ENCODE data around the gene TNFRSF8.

Gene TNFRSF8

DNA sequence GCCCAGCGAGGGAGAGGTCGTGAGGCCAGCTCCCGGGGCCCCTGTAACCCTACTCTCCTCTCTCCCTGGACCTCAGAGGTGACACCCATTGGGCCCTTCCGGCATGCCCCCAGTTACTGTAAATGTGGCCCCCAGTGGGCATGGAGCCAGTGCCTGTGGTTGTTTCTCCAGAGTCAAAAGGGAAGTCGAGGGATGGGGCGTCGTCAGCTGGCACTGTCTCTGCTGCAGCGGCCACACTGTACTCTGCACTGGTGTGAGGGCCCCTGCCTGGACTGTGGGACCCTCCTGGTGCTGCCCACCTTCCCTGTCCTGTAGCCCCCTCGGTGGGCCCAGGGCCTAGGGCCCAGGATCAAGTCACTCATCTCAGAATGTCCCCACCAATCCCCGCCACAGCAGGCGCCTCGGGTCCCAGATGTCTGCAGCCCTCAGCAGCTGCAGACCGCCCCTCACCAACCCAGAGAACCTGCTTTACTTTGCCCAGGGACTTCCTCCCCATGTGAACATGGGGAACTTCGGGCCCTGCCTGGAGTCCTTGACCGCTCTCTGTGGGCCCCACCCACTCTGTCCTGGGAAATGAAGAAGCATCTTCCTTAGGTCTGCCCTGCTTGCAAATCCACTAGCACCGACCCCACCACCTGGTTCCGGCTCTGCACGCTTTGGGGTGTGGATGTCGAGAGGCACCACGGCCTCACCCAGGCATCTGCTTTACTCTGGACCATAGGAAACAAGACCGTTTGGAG is 80.0 kb downstream of the TNFRSF8 start:
- no peak for DNase-seq (ENCODE audit: low read depth)

DNA sequence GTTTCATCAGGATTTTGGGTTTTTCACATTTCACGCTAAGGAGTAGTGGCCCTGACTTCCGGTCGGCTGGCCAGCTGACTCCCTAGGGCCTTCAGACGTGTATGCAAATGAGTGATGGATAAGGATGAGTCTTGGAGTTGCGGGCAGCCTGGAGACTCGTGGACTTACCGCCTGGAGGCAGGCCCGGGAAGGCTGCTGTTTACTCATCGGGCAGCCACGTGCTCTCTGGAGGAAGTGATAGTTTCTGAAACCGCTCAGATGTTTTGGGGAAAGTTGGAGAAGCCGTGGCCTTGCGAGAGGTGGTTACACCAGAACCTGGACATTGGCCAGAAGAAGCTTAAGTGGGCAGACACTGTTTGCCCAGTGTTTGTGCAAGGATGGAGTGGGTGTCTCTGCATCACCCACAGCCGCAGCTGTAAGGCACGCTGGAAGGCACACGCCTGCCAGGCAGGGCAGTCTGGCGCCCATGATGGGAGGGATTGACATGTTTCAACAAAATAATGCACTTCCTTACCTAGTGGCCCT is 80.6 kb downstream of the TNFRSF8 start:
- DNase-seq (ENCODE audit: low read depth): no peak

DNA sequence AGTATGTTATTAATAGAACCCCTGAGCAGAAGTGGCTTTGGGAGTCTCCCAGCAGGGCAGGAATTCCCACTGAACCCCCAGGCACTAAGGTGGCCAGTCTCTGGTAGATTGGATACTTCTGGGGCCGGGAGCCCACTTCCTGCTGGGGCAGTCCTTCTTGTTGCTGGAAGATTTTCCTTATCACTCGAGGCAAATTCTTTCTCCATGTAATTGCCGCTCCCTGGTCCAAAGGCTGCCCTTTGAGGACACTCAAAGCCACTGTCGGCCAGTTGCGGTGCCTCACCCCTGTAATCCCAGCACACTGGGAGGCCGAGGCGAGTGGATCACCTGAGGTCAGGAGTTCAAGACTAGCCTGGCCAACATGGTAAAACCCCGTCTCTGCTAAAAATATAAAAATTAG is 81.1 kb downstream of the TNFRSF8 start:
- DNase-seq (ENCODE audit: low read depth): no peak

DNA sequence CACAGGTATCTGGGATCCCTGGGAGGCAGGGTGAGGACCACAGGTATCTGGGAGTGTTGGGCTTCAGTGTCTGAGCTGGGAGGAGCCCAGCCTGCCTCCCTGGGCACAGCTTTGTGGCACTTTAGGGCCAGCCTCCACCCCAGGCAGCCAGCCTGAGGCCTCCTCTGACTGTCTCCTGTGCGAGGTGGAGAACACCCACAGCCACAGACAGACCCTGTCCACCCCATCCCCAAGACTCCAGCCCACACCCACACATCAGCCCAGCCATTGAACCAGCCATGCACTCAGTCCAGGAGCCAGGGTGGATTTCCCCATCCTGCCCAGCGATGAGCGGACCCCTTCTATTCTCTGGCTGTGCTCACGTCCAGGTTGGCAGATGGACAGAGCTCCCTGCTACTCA is 81.9 kb downstream of the TNFRSF8 start:
- no peak for DNase-seq (ENCODE audit: low read depth)

DNA sequence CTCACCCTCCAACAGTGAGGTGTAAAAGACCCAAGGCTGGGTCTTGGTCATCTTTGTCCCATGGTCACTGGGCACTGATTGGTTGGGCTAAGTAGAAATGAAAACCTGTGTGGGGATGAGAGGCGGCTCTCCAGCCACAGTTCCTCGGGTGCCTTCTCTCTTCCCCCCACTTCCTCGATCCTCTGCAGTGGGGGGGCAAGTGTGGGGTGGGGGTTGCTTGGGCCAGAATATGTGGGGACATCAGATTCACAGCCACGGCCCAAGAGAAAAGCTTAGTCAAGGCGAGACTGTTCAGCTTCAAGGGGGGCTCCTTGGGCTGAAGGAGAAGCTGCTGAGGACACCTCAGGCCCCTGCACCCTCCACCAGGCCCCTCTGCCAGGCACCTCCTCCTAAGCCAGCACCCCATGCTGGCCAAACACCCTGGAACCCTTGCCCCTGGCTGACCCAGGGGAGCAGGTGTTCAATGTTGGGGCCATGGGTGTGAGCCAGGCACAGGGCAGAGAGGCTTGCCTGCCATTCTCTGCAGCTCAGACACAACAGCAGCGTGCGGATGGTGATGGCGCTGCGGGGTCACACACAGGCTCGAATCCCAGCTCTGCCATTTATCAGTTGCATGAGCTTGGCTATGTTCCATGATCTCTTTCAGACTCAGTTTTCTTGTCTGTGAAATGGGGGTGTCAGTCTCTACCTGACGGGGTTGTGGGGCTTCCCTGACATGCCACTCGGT is 82.7 kb downstream of the TNFRSF8 start:
- no peak for DNase-seq (ENCODE audit: low read depth)

DNA sequence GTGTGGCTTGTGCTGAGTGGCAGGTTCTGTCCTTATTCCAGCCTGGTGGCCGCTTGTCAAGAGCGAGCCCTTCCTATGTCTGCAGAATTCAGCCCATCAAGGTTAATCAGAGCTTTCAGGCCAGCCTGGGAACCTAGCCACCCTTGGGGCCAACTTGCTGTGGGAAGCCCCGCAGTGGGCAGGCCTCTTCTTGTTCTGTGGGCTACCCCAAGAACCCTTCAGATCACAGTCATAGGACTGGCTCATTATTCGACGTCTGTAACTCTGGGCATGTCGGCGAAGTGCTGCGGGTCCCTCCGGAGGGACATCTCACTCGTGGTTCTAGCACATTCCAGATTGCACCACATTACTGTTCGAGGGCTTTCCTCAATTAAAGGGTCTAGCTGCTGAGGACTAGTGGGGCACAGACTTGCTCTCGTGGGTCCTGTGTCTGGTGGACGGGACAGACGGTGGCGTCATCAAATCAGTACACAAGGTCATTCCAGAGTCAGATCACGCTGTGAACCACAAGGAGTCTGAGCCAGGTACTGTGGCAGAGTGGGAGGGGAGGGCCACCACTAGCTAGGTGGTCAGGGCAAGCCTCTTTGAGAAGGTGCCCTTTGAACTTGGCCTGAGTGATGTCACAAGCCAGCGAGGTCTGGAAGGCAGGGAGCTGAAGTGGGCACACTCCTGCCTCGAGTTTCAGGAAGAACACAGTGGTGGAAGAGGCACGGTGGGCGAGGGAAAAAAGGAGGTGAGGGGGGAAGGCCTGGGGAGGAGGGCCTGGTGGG is 83.4 kb downstream of the TNFRSF8 start:
- DNase-seq (ENCODE audit: low read depth): no peak

DNA sequence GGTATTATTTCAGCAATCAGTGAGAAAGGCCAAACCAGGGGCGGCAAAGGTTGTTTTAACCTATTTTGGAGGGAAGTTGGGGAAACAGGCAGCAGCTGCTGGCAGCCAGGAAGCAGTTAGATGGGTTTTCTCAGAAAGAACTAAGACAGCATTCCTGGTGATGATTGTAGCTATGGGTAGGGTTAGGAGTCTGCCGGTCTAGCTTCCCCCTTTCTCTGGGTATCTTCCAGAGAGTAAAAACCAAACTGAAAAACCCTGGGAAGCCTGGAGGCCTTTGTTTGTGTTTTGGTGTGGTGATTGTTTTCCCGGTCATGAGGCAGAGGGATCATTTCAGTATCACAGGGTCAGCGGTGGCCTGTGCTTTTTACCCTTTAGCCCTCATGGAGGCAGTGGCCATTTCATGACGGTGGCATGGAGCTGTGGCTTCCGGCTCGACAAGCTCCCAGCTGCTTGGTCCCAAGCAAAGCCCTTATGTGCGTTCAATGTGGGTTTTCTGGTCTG is 84.1 kb downstream of the TNFRSF8 start:
- no peak for DNase-seq (ENCODE audit: low read depth)

DNA sequence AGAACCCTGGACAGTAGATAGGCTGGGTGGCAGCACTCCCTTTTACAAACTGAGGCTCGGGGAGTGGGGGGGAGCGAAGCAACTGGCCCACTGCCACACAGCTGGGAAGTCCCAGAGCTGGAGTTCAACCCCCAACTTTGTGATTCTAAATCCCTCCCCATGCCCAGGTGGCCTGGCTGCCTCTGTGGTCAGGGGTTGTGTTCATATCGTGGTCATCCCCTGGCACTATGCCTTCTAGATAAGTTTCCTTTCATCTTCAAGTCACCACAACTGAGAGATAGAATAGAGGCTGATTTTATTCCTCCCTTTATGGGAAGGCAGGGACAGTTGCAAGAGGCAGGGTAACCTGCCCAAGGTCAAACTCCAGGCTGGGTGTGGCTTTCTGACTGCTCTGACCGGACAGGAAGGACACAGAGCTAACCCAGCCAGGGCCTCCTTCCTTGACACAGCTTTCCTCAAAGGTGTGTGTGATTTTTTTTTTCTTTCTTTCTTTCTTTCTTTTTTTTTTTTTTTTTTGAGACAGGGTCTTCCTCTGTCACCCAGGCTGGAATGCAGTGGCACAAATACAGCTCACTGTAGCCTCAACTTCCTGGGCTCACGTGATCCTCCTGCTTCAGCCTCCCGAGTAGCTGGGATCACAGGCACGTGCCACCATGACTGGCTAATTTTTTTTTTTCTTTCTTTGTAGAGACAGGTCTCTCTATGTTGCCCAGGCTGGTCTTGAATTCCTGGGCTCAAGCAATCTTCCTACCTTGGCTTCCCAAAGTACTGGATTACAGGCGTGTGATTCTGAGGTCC is 85.3 kb downstream of the TNFRSF8 start:
- no peak for DNase-seq (ENCODE audit: low read depth)

DNA sequence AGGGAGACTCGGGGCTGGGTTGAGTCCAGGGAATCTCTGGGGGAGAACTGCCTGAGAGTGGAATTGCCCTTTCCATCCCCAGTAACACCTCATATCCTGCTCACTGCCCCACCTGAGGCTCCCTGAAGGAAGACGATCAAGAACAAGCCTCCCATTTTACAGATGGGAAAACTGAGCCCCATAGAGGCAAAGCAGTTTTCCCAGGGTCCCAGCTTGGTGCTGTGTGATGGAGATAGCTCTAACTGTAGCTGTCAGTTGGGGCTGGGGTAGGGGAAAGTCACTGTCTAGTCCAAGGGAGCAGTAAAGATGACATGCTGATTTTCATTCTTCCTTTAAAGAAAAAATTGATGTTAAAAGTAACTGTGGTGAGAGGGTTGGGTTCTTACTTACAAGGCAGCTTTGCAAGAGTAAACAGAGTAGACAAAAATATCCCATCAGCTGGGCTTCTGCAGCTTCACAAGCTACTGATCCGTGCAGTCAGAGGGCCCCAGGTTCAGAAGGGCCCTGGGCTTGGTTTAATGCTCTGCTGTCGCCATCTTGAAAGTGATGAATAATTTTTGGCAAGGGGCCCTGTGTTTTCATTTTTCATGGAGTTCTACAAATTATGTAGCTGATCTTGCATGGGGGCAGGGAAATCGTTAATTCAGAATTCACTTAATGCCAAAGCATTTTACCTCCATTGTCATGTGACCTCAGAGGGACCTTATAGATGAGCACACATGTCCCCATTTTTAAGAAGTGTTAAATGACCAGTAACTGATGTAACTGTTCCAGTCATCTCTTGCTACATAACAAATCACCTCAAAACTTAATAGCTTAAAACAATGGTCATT is 86.1 kb downstream of the TNFRSF8 start:
- DNase-seq (ENCODE audit: low read depth): no peak

DNA sequence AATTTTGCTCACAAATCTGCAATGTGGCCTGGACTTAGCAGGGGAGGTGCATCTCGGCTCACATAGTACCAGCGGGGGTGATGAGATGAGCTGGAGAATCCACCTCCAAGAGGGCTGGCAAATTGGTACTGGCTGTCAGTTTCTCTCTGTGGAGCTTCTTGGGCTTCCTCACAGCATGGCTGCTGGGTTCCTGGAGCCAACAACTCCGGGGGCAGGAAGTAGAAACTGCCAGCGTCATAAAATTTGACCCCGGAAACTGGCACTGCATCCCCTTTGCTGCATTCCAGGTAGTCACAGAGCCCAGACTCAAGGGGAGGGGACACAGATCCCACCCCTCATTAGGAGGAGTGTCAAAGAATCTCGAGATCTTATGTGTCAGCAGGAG is 86.7 kb downstream of the TNFRSF8 start:
- DNase-seq (ENCODE audit: low read depth): no peak

DNA sequence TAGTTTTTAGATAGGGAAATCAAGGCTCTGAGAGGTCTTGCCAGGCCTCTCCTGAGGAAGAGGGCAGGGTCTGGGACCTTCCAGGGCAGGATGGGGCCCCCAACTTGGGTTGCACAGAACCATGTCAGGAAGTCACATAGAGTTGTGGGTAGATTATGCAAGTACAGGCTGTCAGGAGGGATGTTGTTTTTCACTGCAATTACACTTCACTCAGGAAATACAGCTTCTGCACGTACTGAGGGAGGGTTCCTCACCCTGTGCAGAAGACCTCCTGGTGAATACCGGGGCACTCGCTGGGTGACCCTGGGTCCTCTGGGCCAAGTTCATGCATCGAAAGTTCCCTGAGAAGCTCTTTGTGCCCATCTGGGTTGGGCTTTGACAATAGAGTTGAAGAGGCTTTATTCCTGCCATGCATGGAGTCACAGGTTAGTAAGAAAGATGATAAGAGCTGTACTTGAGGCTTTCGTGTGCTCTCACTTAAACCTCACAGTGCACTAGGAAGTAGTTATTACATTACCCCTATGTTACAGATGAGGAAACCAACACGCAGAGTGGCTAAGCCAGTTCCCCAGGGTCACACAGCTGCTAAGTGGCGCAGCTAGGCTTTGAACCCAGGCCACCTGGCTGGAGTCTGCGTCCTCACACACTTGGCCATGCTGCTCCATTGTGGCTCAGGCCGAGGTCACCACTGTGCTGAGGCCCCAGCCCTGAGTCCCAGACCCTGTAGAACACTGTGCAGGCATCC is 87.5 kb downstream of the TNFRSF8 start:
- no peak for DNase-seq (ENCODE audit: low read depth)

DNA sequence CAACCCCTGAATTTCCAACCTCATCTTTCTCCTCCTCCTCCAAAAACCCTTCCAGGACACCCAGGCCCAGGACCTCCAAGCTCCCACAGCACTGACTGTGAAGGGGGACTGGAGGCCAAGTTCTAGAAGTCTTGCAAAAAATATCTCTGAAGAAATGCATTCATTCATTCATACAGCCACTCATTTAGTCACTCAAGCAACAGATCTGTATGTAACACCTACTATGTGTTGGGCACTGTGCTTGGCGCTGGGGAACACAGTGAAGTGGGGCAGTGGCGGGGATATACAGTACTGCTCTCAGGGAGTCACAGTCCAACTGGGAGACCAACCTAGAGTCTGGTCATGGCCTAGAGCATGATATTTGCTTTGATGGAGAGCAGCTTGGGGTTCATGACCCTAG is 88.4 kb downstream of the TNFRSF8 start:
- DNase-seq (ENCODE audit: low read depth): no peak

DNA sequence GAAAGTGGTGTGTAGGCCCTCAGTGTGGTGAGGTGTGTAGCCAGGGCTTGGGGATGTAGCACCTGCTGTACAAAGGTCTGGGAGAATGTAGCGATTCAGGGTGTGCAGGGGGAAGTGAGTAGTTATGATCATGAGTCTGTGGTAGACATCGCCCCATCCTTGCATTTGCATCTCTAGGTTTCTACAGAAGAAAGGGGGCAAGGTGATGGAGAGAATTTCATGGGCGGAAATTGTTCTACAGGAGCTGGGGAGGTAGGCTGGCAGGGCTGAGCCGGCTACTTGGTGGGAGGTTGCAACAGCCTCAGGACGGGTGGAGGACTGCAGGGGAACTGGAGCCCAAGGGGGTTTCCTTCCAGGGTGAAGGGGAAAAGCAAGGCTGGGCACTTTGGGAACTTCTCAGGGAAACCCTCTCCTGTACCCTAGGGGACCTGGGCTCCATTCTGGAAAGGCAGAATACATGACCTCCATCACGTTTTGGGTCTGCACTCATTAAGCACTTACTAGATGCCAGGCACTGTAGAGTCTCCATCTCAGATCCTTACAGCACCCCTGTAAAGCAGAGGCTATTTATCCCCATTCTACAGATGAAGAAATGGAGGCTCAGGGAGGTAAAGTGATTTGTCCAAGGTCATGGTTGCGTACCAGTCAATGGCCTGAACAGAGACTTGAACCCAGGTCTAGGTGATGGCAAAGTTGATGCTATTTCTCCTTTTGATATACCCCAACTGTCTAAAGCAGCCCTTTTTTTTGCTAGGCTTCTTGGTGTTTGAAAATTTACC is 89.2 kb downstream of the TNFRSF8 start:
- DNase-seq (ENCODE audit: low read depth): no peak

DNA sequence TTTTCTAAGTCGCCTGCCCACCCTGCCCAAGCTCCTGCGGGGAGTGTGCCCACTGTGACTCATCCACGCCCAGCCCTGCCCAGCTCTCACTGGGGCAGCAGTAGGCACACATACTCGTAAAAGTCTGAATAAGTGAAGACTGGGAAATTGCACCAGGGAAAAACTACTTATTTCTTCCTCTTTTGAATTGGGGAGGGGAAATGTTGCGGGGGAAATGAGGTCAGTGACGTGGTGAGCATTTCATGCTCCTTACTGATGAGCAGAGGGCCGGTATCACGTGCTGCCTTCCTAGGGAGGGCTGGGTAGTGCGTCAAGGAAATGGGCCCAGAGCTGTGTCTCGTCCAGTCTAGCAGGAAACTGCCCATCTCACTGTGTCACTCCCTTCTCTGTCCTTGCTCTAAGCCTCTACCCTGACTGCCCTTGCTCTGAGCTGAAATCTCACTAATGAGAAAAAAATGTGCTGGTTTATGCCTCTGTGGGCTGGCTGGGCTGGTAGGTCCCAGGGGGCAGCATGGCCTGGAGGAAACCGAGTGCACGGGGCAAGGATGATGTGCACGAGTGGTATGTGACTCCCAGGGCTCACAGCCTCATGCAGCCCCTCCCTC is 90.2 kb downstream of the TNFRSF8 start:
- DNase-seq (ENCODE audit: low read depth): no peak

DNA sequence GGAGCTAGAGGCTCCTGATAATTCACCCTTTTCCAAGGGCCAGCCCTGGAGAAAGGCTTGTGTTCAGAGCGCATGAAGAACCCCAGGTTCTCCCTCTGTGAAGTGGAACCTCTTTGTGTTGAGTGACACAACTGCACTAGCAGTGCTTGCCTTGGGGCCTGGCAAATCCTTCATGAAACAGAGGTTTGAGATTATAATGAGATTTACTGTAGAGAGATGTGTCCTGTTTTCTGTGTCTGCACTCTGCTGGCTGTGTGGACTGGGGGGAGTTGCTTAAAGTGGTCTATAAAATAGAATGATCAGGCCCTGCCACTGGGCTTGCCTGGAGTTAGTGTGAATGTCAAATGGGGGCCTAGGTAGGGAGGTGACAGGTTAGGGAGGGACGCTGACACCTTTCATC is 92.2 kb downstream of the TNFRSF8 start:
- no peak for DNase-seq (ENCODE audit: low read depth)

DNA sequence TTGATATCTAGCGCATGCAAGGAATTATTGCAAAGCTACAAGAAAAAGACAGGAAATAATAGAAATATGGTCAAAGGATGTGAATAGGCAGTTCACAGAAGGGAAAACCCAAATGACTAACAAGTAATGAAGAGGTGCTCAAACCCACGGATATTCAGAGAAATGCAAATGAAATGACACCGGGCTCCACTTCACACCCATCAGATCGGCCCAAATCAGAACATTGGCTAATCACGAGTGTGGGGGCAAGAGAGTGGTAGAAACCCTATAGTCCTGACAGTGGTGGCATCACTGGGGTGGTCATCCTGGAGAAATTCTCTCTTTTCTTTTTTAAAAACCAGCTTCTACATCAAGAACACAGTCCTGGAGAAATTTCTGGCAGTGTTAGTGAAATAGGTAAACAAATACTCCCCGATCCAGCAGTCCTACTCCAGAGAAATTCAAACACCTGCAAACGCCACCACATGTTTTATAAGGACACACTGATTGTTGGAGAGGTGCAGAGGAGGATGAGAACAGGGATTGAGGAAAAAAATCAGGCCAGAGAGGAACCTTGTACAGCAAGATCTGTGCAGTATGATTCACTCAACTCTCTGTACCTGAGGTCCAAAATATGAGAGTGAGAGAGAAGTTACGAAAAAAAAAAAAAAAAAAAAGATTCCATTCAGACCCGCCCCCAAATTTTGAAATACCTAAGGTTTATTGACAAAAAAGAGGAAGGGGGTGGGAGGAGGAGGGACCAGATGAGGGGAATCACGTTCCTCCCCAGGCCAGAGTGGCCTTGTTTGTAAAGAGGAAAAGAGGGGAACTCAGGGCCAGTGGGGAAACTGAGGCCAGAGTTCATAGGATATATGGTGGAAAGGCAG is 94.5 kb downstream of the TNFRSF8 start:
- no peak for DNase-seq (ENCODE audit: low read depth)

DNA sequence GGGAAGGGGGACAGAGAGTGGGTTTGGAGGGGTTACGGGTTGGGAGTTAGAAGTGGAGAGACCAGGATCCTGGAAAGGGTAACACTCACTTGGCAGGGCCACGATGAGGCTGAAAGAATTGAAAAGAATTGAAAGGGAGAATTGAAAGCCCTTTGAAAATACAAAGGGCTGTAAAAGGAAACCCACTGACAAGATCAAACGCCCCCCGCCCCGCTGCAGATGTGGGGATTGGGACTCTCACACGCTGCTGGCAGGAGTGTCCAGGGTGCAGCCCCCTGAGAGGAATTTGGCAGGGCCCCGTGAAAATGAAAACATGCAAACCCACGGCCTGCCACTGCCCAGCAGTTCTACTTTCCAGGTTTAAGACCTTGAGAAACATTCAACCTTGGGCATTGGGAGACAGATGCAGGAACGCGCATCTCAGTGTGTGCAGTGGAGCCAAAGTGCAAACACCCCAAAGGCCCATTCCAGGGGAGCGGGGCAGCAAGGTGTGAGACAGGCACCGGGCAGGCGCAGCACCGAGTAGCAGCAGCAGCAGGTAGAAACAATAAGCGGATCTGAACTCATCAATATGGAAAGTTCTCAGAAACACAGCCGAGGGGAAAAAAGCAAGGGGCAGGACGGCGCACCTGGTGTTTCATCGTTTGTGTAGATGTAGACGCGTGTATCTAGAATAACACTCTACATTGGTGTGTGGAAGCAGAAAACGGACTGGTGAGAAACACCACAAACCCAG is 95.4 kb downstream of the TNFRSF8 start:
- no peak for DNase-seq (ENCODE audit: low read depth)
